GM21723 (cell line): ENCODE data around the gene KIR3DL2.
"Not testable (repeated sequence)": the region's sequence is repeated elsewhere in the genome, so short reads cannot be mapped to it uniquely, and the experiment has no call there.

Experiments used
- ATAC-seq: cut with Tn5 transposase; IDR thresholded peaks from one replicate; pipeline ENCODE4 v1.9.1; 2021; ENCODE audit warnings: mild to moderate bottlenecking, moderate library complexity; ENCODE audit not compliant: unreplicated experiment

The KIR3DL2 gene

DNA sequence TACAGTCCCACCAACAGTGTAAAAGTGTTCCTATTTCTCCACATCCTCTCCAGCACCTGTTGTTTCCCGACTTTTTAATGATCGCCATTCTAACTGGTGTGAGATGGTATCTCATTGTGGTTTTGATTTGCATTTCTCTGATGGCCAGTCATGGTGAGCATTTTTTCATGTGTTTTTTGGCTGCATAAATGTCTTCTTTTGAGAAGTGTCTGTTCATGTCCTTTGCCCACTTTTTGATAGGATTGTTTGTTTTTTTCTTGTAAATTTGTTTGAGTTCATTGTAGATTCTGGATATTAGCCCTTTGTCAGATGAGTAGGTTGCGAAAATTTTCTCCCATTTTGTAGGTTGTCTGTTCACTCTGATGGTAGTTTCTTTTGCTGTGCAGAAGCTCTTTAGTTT lies 13.2 kb downstream of the KIR3DL2 start:
- not testable (repeated sequence) for ATAC-seq

DNA sequence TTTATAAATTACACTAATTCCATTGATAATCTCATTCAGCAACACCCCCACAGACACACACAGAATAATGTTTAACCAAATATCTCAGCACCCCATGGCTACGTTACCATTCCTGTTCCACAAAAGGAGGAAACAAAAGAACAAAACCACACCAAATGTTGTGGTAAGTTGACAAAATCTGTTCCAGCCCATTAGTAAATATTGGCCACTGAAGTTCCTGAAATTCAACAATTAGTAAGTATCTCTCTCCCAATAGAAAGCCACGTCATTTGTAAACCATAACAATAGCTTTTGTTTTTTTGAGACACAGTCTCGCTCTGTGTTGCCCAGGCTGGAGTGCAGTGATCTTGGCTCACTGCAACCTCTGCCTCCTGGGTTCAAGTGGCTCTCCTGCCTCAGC lies 21.5 kb downstream of the KIR3DL2 start:
- ATAC-seq = no peak

DNA sequence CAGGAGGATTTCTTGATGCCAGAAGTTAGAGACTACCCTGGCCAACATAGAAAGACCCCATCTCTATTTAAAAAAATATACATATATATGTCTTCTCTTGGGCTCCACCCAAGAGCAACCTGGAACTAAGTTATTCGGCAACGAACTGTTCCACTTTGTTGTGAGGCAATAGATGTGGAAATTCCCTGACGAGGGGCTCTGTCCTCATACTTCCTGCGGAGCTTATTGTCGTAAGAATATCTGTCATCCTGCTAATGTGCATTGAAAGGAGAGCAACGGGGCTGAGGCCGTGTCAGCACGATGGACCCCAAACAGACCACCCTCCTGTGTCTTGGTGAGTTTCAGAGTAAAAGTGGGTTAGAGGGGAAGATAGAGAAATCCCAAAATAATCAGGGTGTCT lies 23.7 kb downstream of the KIR3DL2 start, which contains the start of gene FCAR:
TSS of gene FCAR (plus strand) at position 246 of the 400 bp plus-strand sequence. CDS start at position 301, 55 bp downstream.
- no peak for ATAC-seq

DNA sequence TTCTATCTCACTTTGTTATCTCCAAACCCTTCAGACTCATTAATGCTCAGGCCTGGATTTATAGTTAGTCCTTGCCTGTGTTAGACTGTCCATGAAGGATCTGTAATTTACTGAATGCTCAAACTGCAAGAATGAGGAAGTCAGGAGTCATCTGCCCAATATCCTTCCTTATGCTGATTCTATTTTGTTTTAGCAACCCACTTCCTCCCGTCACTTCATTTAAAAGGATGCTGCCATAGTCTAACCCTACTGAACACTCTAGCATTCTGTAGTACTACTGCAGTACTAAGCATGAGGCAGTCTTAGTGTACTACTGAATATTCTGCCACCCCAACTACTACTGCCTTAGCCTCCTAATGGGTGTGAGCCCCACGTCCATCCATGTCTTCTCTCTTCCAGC lies 25.3 kb downstream of the KIR3DL2 start:
- no peak for ATAC-seq

DNA sequence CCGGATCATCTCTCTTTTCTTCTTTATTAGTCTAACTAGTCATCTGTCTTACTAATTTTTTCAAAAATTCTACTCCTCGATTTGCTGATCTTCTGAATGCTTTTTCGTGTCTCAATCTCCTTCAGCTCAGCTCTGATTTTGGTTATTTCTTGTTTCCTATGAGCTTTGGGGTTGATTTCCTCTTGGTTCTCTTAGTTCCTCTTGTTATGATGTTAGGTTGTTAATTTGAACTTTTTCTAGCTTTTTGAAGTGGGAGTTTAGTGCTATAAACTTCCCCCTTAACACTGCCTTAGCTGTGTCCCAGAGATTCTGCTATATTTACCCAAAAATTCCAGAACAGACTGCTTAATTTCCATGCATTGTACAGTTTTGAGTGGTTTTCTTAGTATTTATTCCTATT lies 27.2 kb downstream of the KIR3DL2 start:
- ATAC-seq = no peak

DNA sequence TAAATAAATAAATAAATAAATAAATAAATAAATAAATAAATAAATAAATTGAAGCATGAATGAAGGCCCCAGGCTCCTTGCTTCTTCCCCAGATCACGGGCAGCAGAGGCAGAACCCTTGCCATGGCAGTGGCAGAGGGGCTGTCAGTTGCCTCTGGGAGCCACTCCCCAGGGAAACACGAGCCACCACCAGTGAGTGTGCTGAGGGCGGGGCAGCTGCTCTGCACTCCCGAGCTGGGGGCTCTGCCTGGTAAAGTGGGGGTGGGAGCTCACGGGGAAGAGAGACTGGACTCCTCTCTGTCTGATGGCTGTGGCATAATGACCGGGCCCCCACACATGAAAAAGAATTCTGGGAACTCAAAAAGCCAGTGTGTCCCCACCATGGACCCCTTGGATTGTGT lies 31.6 kb downstream of the KIR3DL2 start:
- no peak for ATAC-seq

DNA sequence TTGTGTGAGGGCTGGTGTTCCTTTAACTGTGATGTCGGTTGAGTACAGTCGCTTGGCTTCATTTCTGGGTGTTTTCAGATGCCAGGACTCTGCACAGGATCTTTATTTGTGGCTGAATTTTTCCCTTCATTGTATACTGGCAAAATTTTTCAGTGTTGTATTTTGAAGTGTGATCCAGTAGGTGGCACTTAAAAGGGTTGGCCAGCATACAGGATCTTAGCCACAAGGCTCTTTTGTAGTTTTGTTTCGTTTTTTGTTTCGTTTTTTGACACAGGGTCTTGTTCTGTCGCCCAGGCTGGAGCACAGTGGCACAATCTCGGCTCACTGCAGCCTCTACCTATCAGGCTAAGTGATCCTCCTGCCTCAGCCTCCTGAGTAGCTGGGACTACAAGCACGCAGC lies 32.5 kb downstream of the KIR3DL2 start:
- no peak for ATAC-seq

DNA sequence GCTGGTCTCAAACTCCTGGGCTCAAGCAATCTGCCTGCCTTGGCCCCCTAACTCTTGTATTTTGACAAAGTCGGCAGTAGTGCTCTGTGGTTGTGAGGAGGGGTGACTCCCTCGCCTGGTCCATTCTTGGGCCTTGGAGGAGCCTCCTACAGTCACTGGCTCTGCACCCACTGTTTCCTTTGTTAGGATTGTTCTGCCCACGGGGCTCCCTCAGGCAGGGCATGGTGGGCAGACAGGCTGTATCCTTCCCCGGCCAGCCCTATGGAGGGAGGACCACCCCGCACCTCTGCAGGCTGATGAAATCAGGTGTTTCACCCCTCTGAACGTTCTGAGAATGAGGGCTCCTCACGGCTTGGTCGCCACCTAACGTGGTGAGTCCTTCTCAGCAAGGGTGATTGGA lies 33.0 kb downstream of the KIR3DL2 start:
- ATAC-seq = no peak

DNA sequence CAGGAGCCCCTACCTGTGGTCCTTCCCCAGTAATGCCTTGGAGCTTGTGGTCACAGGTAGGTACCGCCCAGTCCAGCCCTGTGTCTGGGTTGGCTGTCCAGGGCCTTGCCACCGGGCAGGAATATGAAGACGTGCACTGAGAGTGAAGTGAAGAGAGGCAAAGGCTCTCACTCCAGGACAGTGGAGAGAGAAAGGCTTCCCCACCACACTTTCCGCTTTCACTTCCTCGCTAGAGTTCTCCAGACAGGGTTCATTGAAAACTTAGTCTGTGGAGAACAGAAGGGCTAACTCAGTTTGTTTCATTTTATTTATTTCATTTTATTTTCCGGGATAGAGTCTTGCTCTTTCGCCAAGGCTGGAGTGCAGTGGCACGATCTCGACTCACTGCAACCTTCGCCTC lies 38.0 kb downstream of the KIR3DL2 start:
- no peak for ATAC-seq

DNA sequence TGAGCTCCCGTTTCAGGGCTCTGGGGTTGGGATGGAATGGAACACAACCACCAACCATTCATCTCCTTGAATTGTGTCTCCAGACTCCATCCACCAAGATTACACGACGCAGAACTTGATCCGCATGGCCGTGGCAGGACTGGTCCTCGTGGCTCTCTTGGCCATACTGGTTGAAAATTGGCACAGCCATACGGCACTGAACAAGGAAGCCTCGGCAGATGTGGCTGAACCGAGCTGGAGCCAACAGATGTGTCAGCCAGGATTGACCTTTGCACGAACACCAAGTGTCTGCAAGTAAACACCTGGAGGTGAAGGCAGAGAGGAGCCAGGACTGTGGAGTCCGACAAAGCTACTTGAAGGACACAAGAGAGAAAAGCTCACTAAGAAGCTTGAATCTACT lies 39.3 kb downstream of the KIR3DL2 start:
- ATAC-seq = no peak

DNA sequence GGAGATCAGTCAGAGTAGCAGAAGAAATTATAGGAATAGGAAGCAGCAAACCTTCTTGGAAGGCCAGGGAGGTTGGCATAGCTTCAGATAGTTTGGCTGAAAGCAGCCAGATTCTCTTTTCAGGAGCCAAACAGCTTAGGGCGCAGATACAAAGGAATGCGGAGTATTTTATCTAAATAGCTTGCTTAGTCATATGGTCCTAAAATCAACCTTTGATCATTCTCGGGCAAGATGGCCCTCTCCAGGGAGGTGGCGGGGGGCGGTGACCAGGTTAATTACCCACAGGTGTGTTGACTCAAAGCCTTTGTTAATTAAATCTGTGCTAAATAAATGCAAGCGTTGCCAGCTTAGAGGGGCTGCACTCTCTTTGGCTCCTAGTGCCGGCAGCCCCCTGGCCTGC lies 43.2 kb downstream of the KIR3DL2 start:
- no peak for ATAC-seq

DNA sequence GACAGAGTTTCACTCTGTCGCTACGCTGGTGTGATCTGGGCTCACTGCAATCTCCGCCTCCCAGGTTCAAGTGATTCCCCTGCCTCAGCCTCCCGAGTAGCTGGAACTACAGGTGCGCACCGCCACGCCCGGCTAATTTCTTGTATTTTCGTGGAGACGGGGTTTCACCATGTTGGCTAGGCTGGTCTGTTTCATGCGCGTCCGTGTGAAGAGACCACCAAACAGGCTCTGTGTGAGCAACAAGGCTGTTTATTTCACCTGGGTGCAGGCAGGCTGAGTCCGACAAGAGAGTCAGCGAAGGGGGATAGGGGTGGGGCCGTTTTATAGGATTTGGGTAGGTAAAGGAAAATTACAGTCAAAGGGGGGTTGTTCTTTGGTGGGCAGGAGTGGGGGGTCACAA lies 43.9 kb downstream of the KIR3DL2 start:
- not testable (repeated sequence) for ATAC-seq

DNA sequence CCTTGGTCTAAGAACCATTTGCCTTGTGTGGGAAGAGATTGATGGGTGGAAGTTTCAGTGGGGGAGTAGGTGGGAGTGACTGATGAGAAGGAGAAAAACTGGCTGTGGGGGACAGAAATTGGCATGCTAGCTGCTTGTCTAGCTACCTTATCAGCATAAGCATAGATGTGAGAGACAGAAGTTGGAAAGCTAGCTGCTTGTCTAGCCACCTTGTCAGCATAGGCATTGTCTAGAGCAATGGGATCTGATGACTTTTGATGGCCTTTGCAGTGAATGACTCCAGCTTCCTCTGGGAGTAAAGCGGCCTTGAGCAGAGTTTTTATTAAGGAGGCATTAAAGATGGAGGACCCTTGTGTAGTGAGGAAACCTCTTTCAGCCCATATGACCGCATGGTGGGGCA lies 45.8 kb downstream of the KIR3DL2 start:
- no peak for ATAC-seq

DNA sequence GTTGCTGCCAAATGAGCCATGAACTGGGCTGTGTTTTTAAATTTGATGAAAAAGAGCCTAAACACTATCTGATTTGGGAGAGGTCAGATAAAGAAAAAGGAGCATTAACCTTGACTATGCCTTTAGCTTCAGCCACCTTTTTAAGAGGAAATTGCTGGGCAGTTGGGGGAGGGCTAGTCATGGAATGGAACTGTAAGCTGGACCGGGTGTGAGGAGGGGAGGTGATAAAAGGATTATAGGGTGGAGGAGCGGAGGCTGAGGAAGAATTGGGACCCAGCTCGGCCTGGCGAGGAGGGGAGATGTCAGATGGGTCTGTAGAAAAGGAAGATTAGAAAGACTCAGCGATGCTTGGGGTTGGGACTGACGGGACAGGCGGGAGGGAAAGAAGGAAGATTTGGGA lies 48.4 kb downstream of the KIR3DL2 start:
- ATAC-seq = not testable (repeated sequence)

DNA sequence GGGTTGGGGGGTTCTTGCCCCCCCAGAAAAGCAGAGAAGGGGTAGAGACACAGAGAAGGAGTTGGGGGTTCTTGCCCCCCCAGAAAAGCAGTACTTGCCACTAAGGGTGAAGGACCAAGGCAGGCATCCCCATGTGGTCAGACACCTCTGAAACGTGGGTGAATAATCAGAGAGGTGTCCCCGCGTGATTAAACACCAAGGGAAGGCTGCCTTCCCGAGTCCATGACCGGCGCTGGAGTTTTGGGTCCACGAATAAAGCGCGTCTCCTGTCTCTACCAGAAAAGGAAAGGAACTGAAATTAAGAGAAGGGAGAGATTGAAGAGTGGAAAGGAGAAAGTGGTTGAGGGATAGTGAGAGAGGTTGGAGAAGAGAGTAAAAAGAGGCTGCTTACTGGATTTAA lies 49.4 kb downstream of the KIR3DL2 start:
- ATAC-seq = not testable (repeated sequence)

DNA sequence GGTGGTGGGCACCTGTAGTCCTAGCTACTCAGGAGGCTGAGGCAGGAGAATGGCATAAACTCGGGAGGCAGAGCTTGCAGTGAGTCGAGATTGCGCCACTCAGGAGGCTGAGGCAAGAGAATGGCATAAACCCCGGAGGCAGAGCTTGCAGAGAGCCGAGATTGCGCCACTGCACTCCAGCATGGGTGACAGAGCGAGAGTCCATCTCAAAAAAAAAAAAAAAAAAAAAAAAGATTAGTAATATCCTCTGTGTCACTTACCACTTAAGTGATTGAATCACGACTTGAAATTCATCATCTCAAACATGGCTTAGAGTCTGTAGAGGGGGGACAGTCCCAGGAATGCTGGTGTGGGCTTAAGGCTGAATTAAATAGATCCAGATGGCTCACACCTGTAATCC lies 50.9 kb downstream of the KIR3DL2 start:
- ATAC-seq = not testable (repeated sequence)

DNA sequence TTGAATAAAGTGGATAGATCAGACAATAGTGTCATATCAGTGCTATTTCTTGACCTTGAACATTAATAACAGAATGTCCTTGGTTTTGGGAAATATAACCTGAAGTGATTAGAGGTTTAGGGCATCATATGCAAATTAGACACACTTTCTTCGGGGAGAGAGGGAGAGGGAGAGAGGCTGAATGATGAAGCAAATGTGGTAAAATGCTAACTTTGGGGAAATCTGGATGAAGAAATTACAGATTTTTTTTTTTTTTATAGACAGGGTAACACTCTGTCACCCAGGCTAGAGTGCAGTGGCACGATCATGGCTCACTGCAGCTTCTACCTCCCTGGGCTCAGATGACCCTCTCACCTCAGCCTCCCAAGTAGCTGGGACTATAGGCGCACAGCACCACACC lies 51.8 kb downstream of the KIR3DL2 start:
- no peak for ATAC-seq

DNA sequence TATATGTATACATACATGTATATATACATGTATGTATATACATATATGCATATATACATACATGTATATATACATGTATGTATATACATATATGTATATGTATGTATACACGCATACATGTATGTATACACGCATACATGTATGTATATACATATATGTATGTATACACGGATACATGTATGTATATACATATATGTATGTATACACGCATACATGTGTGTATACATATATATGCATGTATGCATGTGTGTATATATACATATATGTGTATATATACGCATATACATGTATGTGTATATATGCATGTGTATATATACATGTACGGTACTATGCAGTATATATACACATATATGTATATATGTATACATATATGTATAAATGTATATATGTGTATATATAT lies 53.1 kb downstream of the KIR3DL2 start:
- no peak for ATAC-seq

DNA sequence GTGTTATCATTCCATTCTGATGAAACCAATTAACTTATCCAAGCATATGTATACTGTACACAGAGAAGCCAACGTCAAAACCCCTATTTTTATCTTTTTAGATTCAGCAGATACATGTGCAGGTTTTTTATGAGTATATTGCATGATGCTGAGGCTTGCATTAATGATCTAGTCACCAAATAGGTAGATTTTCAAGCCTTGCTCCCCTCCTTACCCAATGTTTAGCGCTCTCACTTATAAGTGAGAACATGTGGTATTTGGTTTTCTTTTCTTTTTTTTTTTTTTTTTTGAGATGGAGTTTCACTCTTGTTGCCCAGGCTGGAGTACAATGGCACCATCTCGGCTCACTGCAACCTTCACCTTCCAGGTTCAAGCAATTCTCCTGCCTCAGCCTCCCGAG lies 54.0 kb downstream of the KIR3DL2 start:
- not testable (repeated sequence) for ATAC-seq

DNA sequence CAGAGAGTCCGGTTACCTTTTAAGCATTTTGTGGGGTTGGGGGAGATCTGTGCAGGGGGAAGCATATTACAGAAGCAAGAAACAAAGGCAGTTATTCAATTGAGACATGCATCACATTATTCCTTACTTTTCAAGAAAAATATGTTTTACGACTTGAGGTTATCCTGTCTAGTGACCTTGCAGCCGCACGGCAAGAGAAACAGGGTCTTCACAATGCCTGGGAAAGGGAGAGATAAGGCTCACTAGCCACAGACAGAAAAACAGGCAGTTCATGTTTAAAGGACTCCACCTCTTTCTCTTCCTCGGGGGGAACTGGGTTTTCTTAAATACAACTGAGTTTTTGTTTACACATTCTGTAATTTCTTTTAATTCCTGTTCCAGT lies 55.2 kb downstream of the KIR3DL2 start:
- ATAC-seq = no peak

DNA sequence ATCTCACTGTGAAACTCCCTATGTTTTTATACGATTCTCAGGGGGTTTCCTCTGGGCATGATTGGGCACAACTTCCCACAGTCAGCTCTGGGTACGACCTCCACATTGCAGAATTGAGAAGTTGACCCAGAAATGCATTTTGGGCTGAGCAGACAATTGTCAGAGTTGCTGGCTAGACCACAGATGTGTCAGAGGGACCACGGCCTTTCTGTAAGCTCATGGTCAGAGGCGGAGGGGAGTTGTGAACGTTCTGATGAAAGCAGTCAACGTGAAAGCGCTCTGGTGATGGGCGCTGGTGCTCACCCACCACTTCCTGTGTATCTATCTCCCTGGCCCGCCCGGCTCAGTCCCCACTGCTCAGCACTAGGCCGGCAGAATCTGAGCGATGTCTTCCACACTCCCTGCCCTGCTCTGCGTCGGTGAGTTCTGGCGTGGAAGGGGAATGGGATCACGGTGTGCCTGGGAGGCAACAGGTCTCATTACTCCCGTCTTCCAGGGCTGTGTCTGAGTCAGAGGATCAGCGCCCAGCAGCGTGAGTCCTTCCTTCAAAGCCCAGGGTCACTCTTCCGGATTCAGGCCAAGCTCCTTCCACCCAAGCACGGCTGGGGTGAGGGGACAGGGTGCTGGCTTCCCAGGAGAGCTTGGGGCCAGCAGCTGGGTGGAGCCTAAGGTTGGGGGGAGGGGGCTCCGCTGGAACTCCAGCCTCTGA lies 55.7 kb downstream of the KIR3DL2 start, which contains the start of gene NCR1:
TSS of gene NCR1 (plus strand) at position 346 of the 709 bp plus-strand sequence. CDS start at position 386, 40 bp downstream.
- ATAC-seq = no peak

DNA sequence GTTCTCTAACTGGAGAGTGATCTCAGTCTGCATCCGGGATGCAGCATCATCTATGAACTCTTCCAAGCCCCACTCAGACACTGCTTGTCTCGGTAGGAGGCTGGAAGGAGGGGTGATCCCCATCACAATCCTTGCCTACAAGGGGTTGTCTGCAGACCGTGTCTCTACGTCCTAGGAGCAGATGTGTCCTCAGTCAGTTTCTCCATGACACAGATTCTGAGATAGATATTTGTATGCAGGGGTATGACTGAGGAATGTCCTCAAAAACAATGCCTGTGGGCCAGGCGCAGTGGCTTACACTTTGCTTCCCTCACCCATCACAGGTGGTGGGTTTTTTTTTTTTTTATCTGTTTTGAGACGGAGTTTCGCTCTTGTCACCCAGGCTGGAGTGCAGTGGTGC lies 56.6 kb downstream of the KIR3DL2 start:
- no peak for ATAC-seq

DNA sequence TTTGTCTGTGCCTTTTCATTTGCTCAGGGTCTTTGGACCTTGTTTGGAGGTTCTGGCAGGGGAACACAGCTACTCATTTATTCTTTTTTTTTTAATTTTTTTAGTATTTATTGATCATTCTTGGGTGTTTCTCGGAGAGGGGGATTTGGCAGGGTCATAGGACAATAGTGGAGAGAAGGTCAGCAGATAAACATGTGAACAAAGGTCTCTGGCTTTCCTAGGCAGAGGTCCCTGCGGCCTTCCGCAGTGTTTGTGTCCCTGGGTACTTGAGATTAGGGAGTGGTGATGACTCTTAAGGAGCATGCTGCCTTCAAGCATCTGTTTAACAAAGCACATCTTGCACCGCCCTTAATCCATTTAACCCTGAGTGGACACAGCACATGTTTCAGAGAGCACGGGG lies 57.7 kb downstream of the KIR3DL2 start:
- not testable (repeated sequence) for ATAC-seq
